GM12891 (cell line): Measurements from ENCODE around the gene RBM4. TPM values are rescaled to one million over a fixed set of nuclear protein-coding genes. Genes with fewer than 3 reads are reported as not detected.
"Not testable (repeated sequence)": the region's sequence is repeated elsewhere in the genome, so short reads cannot be mapped to it uniquely, and the experiment has no call there.

Source experiments
- DNase-seq: peaks from one replicate; pipeline ENCODE4 v3.0.0; 2011; ENCODE audit warnings: low spot score; ENCODE audit not compliant: insufficient read length
- FAIRE-seq: peaks from 2 replicates; lab custom pipeline; 2011; peaks lifted over from hg19 to GRCh38; lab: Jason Lieb, UNC
- PAX5 ChIP-seq: IDR thresholded peaks from 2 replicates; pipeline ENCODE4 v1.6.1; 2011; ENCODE audit warnings: low read length, moderate library complexity, mild to moderate bottlenecking; ENCODE audit not compliant: insufficient read depth, severe bottlenecking
- POLR2A ChIP-seq: IDR thresholded peaks from 2 replicates; pipeline ENCODE4 v1.6.1; 2011; ENCODE audit warnings: low read depth, low read length, control low read depth
- POLR2AphosphoS5 ChIP-seq: IDR thresholded peaks from 2 replicates; pipeline ENCODE4 v1.6.1; 2011; ENCODE audit warnings: low read depth, low read length, control low read depth
- POU2F2 ChIP-seq: IDR thresholded peaks from 2 replicates; pipeline ENCODE4 v1.6.1; 2011; ENCODE audit warnings: low read depth, mild to moderate bottlenecking, control low read depth, low read length, moderate library complexity
- SPI1 ChIP-seq: IDR thresholded peaks from 2 replicates; pipeline ENCODE4 v1.6.1; 2011; ENCODE audit warnings: low read depth, low read length, control low read depth
- TAF1 ChIP-seq: IDR thresholded peaks from 2 replicates; pipeline ENCODE4 v1.6.1; 2011; ENCODE audit warnings: low read depth, low read length, control low read depth
- polyA plus RNA-seq: library from polyadenylated mRNA; unstranded; fragments of >200 nt; gene quantifications from one replicate; pipeline ENCODE4 v1.2.1, GENCODE V29; 2012; ENCODE audit warnings: low read depth, missing spikeins, inconsistent platforms; ENCODE audit not compliant: missing spikeins

Gene RBM4, protein sequence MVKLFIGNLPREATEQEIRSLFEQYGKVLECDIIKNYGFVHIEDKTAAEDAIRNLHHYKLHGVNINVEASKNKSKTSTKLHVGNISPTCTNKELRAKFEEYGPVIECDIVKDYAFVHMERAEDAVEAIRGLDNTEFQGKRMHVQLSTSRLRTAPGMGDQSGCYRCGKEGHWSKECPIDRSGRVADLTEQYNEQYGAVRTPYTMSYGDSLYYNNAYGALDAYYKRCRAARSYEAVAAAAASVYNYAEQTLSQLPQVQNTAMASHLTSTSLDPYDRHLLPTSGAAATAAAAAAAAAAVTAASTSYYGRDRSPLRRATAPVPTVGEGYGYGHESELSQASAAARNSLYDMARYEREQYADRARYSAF
- polyA plus RNA-seq, result 166 TPM

DNA sequence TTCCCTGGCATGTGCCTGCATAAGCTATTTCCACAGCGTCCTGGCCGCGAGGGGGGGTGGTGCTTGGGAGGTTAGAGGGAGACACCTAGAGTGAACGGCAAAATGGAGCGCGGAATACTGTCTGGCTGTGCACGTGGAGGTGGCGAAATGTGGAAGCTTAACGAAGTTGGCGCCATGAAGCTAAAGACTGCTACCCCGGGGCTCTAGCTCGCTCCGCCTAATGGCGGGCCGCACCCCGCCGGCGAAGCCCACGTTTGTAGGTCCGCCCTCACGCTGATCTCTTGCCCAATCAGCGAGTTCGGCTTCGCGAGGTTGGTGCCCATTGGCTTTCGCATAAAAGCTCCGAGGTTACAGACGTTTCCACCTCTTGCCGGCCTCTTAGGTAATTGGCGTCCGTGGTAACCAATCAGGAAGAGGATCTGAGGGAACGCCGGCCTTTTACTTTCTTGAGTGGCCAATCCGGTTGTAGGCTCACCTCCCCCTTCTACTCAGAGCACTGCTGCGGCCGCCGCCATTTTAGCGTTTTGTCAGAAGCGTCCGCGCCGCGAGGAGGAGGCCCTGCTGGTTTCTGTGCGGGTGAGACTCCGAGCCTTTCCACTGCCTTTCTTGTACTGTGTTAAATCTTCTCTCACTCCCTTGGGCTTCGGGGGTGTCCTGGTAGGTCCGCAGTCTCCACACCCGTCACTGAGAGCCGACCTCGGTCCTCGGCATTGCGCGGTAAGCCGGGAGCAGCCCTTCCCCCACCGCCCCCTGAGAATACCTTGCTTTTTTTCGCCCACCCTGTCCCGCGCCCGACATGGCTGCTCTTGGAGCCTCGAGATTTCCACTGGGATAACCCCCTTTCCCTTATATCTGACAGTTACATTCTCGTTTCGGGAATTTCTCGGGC lies at the start of gene RBM4:
Gene RBM4 (plus strand): TSS at position 527 of the 889 bp plus-strand sequence. CDS start 1,009 bp downstream, outside the sequence.
- FAIRE-seq (peak; percentile 92), DNase-seq (peak; percentile 90)
- peak; percentile 96 for TF ChIP-seq POLR2A
- TF ChIP-seq POLR2AphosphoS5, result peak; percentile 98
- peak; percentile 94 for TF ChIP-seq TAF1
- no peak for TF ChIP-seq PAX5
- TF ChIP-seq SPI1, result no peak
- TF ChIP-seq POU2F2, result peak; percentile 81

DNA sequence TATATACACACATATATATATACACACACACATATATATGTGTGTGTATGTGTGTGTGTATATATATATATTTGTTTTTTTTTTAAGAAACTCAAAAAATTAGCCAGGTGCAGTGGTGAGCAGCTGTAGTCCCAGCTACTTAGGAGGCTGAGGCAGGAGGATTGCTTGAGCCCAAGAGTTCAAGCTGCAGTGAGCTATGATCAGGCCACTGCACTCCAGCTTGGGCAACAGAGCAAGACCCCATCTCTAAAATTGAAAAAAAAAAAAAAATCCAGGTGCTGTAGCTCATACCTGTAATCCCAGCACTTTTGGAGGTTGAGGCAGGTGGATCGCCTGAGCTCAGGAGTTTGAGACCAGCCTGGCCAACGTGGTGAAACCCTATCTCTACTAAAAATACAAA lies 49.2 kb upstream of the RBM4 start:
- not testable (repeated sequence) for DNase-seq, FAIRE-seq

DNA sequence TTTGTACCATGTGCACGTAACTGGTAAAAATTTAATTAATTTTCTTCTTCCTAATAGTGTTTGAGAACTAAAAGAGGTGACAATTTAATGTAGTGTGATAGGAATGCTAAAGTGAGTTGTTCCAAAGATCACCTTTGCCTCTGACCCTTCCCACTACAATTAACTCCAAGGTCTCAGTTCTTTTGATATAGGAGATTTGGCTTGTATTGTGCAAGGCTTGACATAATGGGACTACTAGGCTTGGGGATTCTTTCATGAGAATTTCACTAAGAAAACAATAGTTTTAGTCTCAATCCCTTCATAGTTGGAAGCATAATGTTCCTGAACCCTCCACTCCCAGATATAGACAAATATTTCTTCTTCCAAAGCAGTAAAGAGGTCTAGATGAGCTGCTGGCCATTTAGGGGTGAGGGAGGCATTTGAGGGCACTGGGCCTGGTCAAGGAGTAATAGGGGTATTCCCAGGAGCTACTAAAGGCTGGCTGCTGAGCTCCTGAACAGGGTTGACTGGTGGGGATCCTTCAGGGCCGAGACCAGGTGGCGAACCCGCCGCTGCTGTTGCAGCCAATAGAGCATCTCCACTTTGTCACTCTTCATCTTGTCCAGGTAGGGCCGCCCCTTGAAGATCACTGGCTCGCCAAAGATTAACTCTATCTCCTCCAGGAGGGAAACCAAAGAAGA lies 48.4 kb upstream of the RBM4 start:
- DNase-seq (no peak), FAIRE-seq (no peak)
- TF ChIP-seq POLR2A, result no peak
- TF ChIP-seq TAF1, result no peak
- TF ChIP-seq SPI1, result no peak
- TF ChIP-seq PAX5, result no peak
- TF ChIP-seq POU2F2, result no peak
- no peak for TF ChIP-seq POLR2AphosphoS5

DNA sequence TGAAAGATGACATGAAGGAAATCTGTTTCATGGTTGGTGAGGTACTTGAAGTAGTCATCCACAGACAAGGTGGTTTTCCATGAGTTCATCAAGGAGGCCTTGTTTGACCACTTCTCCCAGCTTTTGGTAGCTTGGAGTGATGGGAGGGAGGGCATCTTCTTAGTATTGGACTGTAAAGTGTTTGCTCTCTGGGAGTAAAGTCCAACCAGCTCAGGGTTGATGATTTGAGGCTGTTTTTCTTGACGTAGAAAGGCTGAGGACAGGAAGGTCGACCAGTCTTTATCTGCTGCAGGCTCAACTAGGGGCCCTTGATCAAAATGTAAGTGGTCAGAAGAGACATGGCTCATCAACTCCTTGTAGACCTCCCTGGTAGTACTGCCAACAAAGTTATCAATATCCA lies 47.3 kb upstream of the RBM4 start:
- TF ChIP-seq TAF1 (no peak), POLR2A (no peak), SPI1 (no peak), PAX5 (no peak), POLR2AphosphoS5 (no peak), POU2F2 (no peak)
- DNase-seq, result no peak
- no peak for FAIRE-seq

DNA sequence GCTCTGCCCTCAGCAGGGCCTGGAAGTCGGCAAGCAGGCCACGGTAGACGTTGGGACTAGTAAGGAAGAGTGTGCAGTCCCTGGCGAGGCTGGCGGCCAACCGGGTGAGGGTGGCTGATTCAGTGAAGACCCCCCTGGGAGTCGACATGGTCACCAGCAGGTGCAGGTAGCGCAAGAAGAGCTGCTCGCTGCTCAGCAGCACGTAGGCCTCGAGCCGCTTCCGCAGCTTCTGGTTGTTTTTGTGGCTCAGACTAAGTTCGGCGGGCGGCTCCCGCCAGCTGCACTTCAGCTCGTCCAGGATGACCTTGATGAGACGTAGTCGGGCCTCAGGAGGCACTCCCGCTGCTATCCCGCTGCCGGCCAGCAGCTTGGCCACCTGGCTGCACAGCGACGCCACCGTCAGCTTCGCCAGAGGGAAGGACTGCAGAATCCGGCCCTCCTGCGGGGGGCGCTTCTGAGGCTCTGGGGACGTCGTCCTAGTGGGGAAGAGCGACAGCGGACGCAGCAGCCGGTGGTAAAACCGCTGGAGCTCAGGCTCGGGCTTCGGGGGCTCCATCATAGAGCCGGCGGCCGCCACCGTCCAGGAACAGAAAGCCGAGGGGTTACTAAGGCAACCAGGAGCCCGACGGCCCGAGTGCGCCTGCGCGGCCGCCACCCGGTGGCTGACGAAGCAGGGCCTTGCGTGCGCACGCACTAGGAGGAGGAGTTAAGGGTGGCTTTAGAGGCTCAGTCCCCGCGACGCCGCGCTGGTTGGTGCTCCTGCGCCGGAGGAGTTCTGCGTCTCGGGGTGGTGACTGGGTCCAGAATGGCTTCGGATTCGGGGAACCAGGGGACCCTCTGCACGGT lies 45.8 kb upstream of the RBM4 start, which contains the start of the genes CCDC87 and CCS:
Gene CCDC87 (minus strand): TSS at position 607 of the 846 bp plus-strand sequence. CDS start 48 bp downstream, at position 559.
Gene CCS (plus strand): TSS at position 729 of the 846 bp plus-strand sequence. CDS start 77 bp downstream, at position 806.
- TF ChIP-seq POU2F2 (peak; percentile 61; the same call in 1 of the 2 replicates), TAF1 (peak; percentile 86), PAX5 (no peak), SPI1 (no peak), POLR2AphosphoS5 (peak; percentile 96), POLR2A (peak; percentile 97)
- DNase-seq, result peak; percentile 100
- FAIRE-seq, result peak; percentile 94

DNA sequence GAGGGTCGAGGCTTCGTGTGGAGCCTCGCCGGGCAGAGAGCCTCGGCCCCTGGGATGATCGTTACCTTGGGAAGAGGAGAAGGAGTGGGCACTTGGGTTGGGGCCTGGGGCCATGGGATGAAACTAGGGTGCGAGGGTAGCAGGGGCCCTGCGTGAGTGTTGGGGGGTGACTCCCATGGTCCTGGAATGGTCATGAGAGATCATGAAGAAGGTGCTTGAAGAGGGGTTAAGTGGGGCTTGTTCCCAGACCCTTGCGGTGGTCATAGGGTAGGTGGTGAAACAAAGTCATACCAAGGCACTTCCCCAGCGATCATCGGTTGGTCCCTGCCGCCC lies 45.2 kb upstream of the RBM4 start:
- TF ChIP-seq POLR2A (no peak), POLR2AphosphoS5 (no peak), SPI1 (0 out of 2 replicates have a peak, but pooled peaks have one; percentile 8)
- no peak for DNase-seq
- FAIRE-seq, result no peak

DNA sequence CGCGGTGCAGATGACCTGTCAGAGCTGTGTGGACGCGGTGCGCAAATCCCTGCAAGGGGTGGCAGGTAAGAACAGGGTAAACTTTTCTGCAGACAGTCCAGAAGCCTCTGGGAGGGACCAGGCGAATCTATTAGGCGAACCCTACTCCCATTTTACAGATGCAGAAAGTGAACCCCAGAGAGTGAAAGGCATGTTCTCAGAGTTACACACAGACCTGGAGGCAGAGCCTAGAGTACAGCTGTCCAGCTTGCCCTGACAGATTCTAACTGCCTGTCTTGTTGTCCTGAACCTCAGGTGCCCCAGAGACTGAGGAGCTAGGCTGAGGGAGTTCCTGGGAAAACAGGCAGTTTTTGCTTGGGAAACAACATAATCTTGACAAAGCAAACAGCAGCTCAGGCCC lies 44.9 kb upstream of the RBM4 start:
- DNase-seq, result no peak
- TF ChIP-seq POLR2A (no peak), PAX5 (no peak), POU2F2 (no peak), TAF1 (no peak), SPI1 (no peak), POLR2AphosphoS5 (no peak)
- no peak for FAIRE-seq

DNA sequence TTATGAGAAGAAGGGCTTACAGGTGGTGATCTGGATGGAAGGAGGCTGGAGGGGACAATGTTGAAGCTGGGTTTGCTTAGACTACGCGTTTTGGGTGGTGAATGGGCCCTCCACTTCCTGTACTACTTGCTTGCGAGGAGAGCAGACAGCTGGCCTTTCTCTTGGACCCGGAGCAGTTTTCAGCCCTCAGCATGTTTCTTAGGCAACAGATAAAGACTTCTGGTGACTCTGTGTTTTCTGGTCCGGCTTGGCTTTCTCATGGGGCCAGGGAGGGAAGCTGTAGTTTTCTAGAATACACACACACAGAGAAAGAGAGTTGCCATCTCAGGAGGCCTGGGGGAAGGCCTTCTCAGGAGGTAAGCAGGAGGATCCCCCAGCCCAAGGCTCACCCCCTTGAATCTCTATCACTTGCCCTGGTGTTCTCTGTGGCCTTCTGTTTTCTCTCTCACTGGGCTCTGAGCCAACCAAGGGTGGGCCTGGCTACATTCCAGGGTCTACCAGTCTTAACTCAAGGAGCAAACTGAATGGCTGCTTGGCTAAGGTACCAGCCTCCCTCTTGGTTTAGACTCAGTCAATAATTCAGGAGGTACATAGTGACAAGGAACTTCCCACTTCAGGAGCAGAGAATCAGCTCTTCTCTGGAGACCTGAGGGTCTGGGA lies 43.1 kb upstream of the RBM4 start:
- TF ChIP-seq POLR2A (no peak), TAF1 (no peak), SPI1 (no peak), PAX5 (no peak), POLR2AphosphoS5 (no peak), POU2F2 (no peak)
- FAIRE-seq (no peak), DNase-seq (no peak)

DNA sequence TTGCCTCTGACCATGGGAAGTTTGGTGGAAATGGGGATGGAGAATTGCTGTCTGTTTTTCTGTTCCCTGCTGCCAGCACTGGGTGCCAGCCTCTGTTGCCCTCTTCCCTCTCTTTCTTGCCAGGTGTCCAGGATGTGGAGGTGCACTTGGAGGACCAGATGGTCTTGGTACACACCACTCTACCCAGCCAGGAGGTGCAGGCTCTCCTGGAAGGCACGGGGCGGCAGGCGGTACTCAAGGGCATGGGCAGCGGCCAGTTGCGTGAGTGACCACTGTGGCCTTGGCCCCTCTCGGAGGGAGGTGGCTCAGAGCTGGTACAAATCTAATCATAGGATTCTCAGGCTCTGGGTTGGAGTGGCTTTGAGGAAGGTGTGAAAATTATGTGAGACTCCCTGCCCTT lies 39.5 kb upstream of the RBM4 start:
- DNase-seq, result no peak
- FAIRE-seq, result no peak
- no peak for TF ChIP-seq POU2F2
- no peak for TF ChIP-seq TAF1
- no peak for TF ChIP-seq SPI1
- TF ChIP-seq POLR2A, result no peak
